ENCODE data around the gene WDR72.

GRCh38 chr15:53693729-53694475 lies 65.6 kb downstream of the WDR72 start:
- TF ChIP-seq CTCF (IDR thresholded peaks at IDR 0.05; ENCODE audit: poor library complexity, severe bottlenecking) (no peak), EP300 (conservative IDR thresholded peaks at IDR 0.05; ENCODE audit: poor library complexity, severe bottlenecking) (no peak), MXI1 (conservative IDR thresholded peaks at IDR 0.05; ENCODE audit: poor library complexity, severe bottlenecking) (no peak), SMC3 (conservative IDR thresholded peaks at IDR 0.05; ENCODE audit: poor library complexity) (no peak), EZH2 (IDR thresholded peaks at IDR 0.05; ENCODE audit: borderline replicate concordance, insufficient read depth, low read length, poor library complexity, severe bottlenecking) (no peak)

All from neural cell (in vitro differentiated cells).